HG03139 (cell line): ENCODE data around the gene FBXW7.

ENCODE experiments used
- ATAC-seq: cut with Tn5 transposase; IDR thresholded peaks from one replicate; pipeline ENCODE4 v1.9.1; 2021; ENCODE audit not compliant: unreplicated experiment

FBXW7 gene

DNA sequence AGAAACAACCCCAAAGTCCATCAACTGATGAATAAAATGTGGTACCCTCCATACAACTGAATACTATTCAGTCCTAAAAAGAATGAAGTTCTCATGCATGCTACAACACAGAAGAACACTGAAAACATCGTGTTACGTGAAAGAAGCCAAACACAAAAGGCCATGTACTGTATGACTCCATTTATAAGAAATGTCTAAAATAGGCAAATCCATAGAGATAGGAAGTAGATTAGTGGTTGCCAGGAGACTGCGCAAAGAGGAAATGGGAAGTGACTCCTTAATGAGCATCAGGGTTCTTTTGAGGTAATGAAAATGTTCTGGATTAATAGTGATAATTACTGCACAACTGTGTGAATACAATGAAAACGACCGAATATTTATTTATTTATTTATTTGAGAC lies 23.4 kb downstream of the FBXW7 start:
- ATAC-seq, result no peak

DNA sequence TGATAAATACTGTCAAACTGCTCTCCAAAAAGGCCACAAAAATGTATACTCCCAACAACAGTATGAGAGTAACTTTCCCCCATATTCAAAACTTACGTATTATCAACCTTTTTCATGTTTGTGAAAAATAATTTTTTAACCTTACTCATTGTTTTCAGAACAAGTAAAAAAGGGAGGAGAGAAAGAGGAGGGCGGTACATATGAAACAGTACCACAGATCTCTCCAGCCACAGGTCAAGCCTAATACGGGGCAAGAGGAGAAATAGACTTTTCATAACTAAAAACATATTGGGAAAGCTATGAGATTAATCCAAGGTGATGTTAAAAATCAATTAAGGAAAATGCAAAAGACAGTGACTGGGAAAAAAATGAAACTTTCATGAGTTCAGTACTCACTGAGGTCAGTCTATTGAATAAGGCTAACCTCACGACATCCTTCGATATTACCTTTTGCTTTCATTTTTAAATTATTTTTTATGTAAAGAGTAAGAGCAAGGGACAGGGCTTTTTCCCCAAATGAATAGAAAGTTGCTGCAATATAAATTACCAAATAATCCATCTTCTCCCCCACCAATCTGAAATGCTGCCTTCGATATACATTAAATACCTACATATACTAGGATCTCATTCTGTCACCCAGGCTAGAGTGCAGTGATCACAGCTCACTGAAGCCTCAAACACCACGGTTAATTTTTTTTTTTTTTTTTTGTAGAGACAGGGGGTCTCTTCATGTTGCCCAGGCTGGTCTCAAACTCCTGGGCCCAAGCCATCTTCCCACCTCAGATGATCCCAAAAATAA lies 25.3 kb downstream of the FBXW7 start:
- no peak for ATAC-seq

DNA sequence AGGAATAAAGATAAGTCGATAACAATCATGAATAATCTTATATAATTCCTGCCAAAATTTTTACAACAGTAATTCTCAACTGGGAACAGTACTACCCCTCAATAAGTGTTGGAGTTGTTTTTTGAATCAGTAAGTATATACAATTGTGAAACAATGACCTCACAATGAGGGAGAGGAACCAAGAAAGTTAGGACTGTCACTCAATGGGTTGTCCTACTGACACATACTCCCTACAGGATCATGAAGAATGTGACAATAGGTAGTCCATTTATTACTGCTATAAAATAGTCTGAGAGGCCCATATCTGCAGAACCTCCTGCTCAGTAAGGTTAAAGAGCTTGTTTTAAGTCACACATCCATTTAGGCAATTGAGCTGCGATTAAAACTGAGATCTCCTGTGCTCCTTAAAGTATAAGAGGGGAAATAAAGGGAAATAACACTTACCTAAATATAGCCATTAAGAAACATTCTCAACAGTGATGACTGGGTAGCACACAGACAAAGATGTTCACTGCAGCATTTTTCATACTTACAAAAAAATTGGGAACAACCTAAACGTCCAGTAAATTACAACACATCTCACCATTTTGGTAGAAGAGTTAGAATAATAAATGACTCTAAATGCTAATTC lies 26.2 kb downstream of the FBXW7 start:
- ATAC-seq, result no peak

DNA sequence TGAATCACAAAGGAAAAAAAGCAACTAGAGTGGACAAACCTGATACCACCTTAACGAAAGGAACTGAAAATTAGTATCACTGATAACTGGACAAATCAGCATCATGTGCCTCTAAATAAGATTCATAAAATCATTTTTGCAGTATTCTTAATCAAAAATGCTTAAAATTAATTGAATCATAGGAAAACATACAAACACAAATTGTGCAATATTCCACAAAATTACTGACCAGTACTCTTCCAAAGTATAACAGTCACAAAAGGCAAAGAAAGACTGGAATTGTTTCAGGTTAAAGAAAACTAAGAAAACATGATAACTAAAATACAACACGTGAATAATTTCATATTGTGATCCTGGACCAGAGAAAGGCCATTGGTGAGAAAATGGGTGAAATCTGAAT lies 27.1 kb downstream of the FBXW7 start:
- no peak for ATAC-seq

- no peak for ATAC-seq
These were observed 27.5 kb downstream of the FBXW7 start for GRCh38 chr4:152508386-152508785.

DNA sequence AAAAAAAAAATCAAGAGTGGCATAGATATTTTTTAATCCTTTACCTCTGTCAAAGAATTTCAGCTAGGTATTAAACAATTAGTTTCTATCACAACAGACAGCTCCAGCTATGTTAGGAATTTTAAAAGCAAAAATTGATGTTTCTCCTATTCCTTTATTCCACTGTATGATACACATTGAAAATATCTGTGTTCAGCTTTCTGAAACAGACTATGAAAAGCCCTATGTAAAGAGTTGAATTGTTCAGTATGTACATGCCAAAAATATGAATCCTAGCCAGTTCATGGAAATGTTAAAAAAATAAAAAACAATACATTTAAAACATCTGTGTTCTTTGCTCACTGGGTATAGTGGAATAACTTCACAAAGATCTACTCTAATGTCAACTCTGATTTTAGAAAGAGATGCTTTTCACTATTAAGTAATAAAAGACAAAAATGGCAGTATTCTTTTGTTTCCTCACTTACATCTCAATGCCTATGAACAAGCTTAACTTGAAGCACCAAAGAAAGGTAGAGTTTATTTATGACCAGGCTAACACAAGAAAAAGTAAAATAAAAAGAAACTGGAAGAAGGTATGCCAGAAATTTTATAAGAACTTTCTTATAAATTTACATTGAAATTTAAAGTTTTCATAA lies 32.1 kb downstream of the FBXW7 start:
- no peak for ATAC-seq

GRCh38 chr4:152501846-152502536 lies 33.9 kb downstream of the FBXW7 start:
- peak; percentile 40 for ATAC-seq

GRCh38 chr4:152500800-152501434 lies 35.0 kb downstream of the FBXW7 start:
- no peak for ATAC-seq

GRCh38 chr4:152500275-152500674 lies 35.6 kb downstream of the FBXW7 start:
- no peak for ATAC-seq

GRCh38 chr4:152499344-152499743 lies 36.5 kb downstream of the FBXW7 start:
- ATAC-seq, result no peak

DNA sequence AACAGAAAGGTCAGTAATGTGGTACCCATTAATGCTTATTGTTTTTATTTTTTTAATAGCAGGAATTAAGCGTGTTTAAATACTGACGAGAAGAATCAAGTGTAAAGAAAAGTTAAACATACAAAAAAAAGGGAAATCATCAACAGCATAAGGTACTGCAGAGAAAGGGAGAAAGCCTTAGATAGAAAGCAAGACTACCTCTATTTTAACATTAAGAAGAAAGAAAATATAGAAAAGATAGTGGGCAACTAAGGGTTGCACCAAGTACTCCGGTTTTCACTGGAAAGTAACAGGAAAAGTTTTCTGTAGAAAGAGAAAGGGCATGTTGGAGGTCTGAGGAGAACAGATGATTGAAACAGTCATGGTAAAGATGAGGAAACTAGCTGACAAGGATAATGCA lies 41.9 kb downstream of the FBXW7 start:
- ATAC-seq, result no peak

DNA sequence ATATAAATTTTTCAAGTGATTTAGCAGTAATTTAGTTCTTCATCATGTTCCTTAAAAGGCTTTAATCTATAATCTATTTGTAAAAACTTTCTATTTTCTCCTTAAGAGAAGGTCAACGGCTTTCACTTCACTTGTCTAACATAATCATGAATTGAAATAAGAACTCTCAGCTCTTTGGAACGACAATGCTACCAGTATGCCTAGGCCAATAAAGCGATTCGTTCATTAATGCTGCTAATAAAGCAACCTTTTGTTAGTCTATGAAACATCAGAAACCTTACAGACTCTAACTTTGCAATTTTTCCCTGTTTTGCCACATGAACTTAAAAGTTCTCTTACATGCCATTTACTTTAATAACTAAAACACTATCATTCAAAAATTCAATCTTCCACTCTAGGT lies 47.6 kb downstream of the FBXW7 start:
- ATAC-seq, result no peak

- ATAC-seq, result no peak
These were observed 49.2 kb downstream of the FBXW7 start for GRCh38 chr4:152486429-152487389.

- ATAC-seq, result peak; percentile 95
These were observed 50.1 kb downstream of the FBXW7 start for GRCh38 chr4:152485726-152486276.

DNA sequence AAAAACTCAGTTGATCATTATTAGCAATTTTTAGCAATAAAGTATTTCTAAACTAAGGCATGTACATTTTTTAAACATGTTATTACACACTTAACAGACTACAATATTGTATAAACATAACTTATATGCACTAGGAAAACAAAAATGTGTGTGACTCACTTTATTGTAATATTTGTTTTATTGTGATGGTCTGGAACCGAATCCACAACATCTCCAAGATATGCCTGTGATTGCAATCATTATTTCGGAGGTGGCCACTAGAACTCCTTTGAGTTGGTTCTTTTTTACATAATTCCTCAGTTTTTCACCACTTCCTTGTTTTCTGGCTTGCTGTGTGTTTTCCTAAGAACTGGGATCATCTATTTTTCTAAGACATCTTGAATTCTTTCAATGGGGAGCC lies 53.7 kb downstream of the FBXW7 start:
- no peak for ATAC-seq

DNA sequence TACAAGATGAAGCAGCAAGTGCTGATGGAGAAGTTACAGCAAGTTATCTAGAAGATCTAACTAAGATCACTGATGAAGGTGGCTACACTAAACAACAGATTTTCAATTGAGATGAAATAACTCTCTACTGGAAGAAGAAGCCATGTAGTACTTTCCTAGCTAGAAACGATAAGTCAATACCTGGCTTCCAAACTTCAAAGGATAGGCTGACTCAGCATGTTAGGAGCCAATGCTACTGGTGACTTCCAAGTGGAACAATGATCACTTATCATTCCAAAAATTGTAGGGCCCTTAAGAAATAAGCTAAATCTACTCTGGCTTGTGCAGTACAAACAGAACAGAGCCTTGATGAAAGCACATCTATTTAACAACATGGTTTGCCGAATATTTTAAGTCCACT lies 55.0 kb downstream of the FBXW7 start:
- ATAC-seq, result no peak

- no peak for ATAC-seq
These were observed 55.6 kb downstream of the FBXW7 start for GRCh38 chr4:152480326-152480725.

GRCh38 chr4:152479428-152480026 lies 56.4 kb downstream of the FBXW7 start:
- no peak for ATAC-seq
